ENCODE measurements around the gene PPARG.

PPARG gene

GRCh38 chr3:12421132-12421531, 132.3 kb downstream of the PPARG start:
- no peaks in the 10 kb centered on the region for H3K9me3 ChIP-seq (ENCODE audit: severe bottlenecking)
- no peaks in the 10 kb centered on the region for H3K36me3 ChIP-seq
- no peak for TF ChIP-seq CTCF (IDR thresholded peaks at IDR 0.05; ENCODE audit: low read depth, low read length)
- DNase-seq: no peak
- H3K27me3 ChIP-seq (ENCODE audit: insufficient read depth, low read depth, severe bottlenecking): peaks cover 44% of the 10 kb centered on the region
- no peak overlapping the region for H3K4me3 ChIP-seq (ENCODE audit: low read depth, low read length)
- no peak overlapping the region for H3K27ac ChIP-seq

GRCh38 chr3:12423131-12423530, 134.3 kb downstream of the PPARG start:
- DNase-seq: no peak
- Histone ChIP-seq H3K27ac (no peak overlapping the region), H3K4me3 (ENCODE audit: low read depth, low read length) (no peak overlapping the region), H3K9me3 (ENCODE audit: severe bottlenecking) (no peaks in the 10 kb centered on the region), H3K27me3 (ENCODE audit: insufficient read depth, low read depth, severe bottlenecking) (peaks cover 64% of the 10 kb centered on the region), H3K36me3 (no peaks in the 10 kb centered on the region)
- TF ChIP-seq CTCF (IDR thresholded peaks at IDR 0.05; ENCODE audit: low read depth, low read length): no peak

- no peak for DNase-seq
- Histone ChIP-seq H3K27ac (no peak overlapping the region), H3K9me3 (ENCODE audit: severe bottlenecking) (no peaks in the 10 kb centered on the region)
These were observed 135.2 kb downstream of the PPARG start for GRCh38 chr3:12423918-12424630.

GRCh38 chr3:12424635-12425319, 135.9 kb downstream of the PPARG start:
- Histone ChIP-seq H3K27ac (no peak overlapping the region), H3K4me3 (ENCODE audit: low read depth, low read length) (no peak overlapping the region), H3K36me3 (no peaks in the 10 kb centered on the region), H3K9me3 (ENCODE audit: severe bottlenecking) (no peaks in the 10 kb centered on the region), H3K27me3 (ENCODE audit: insufficient read depth, low read depth, severe bottlenecking) (peaks cover 65% of the 10 kb centered on the region)
- no peak for DNase-seq
- no peak for TF ChIP-seq CTCF (IDR thresholded peaks at IDR 0.05; ENCODE audit: low read depth, low read length)

More at GRCh38 chr3:12423918-12424630, 135.2 kb downstream of the PPARG start:
- H3K4me3 ChIP-seq (ENCODE audit: low read depth, low read length): no peak overlapping the region
- TF ChIP-seq CTCF (IDR thresholded peaks at IDR 0.05; ENCODE audit: low read depth, low read length): no peak
- no peaks in the 10 kb centered on the region for H3K36me3 ChIP-seq
- peaks cover 65% of the 10 kb centered on the region for H3K27me3 ChIP-seq (ENCODE audit: insufficient read depth, low read depth, severe bottlenecking)

GRCh38 chr3:12425850-12426579, 137.1 kb downstream of the PPARG start:
- H3K27me3 ChIP-seq (ENCODE audit: insufficient read depth, low read depth, severe bottlenecking): peaks cover 65% of the 10 kb centered on the region
- no peak overlapping the region for H3K4me3 ChIP-seq (ENCODE audit: low read depth, low read length)
- H3K9me3 ChIP-seq (ENCODE audit: severe bottlenecking): no peaks in the 10 kb centered on the region
- no peaks in the 10 kb centered on the region for H3K36me3 ChIP-seq
- no peak overlapping the region for H3K27ac ChIP-seq
- no peak for TF ChIP-seq CTCF (IDR thresholded peaks at IDR 0.05; ENCODE audit: low read depth, low read length)
- DNase-seq: no peak

Data from WERI-Rb-1 (cell line).